Erythroblast (primary cell): Measurements from ENCODE around the gene TRIOBP.

Source experiments
- GATA1 ChIP-seq: IDR thresholded peaks from 2 replicates; pipeline ENCODE4 v1.6.1; 2011; ENCODE audit warnings: low read depth, mild to moderate bottlenecking, control low read depth, low read length, moderate library complexity
- POLR2A ChIP-seq: IDR thresholded peaks from 2 replicates; pipeline ENCODE4 v1.6.1; 2011; ENCODE audit warnings: mild to moderate bottlenecking, low read length

DNA sequence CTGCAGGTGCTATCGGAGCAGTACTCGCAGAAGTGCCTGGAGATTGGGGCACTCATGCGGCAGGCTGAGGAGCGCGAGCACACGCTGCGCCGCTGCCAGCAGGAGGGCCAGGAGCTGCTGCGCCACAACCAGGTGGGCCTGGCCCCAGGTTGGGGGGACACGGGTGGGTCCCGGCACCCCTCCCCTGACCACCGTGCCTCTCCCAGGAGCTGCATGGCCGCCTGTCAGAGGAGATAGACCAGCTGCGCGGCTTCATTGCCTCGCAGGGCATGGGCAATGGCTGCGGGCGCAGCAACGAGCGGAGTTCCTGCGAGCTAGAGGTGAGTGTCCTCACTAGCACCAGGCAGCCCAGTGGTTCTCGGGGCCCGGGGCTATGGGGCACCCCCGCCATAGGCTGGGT lies 72.2 kb downstream of the TRIOBP start:
- TF ChIP-seq GATA1 (no peak), POLR2A (no peak)
